ENCODE results near the gene ACKR3.

DNA sequence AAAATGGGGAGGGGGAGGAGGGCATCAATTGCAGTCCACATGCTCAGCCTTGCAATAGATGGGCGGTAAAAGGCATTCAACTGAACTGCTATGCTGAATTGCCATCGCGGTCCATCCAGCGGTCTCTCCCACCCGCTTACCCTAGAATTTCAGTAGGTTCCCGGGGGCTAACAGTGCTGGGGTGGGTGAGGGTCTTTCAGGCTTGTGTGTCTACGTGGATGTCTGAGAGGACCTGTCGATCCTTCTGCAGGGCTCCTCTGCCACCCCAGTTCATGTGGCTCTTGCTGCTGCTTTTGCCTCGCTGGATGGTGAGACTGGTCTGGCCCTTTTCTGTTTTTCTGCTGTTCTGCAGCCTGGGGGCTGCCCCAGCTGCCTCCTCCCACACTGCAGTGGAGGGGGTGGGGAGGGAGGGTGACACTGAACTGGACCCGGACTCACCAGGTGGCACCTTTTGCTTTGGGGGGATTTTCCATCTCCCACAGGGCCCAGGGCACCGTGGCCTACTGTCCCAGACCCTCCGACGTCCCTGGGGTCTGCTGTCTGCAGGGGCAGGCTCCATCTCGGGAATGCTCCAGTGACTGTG, 14.1 kb downstream of the ACKR3 start:
- TF ChIP-seq, protein P1, sequence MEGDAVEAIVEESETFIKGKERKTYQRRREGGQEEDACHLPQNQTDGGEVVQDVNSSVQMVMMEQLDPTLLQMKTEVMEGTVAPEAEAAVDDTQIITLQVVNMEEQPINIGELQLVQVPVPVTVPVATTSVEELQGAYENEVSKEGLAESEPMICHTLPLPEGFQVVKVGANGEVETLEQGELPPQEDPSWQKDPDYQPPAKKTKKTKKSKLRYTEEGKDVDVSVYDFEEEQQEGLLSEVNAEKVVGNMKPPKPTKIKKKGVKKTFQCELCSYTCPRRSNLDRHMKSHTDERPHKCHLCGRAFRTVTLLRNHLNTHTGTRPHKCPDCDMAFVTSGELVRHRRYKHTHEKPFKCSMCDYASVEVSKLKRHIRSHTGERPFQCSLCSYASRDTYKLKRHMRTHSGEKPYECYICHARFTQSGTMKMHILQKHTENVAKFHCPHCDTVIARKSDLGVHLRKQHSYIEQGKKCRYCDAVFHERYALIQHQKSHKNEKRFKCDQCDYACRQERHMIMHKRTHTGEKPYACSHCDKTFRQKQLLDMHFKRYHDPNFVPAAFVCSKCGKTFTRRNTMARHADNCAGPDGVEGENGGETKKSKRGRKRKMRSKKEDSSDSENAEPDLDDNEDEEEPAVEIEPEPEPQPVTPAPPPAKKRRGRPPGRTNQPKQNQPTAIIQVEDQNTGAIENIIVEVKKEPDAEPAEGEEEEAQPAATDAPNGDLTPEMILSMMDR (conservative IDR thresholded peaks at IDR 0.05; ENCODE audit: low read depth, low read length), result no peak
- TF ChIP-seq RCOR1 (IDR thresholded peaks at IDR 0.05; ENCODE audit: insufficient replicate concordance, low read length) (no peak), MAZ (IDR thresholded peaks at IDR 0.05; ENCODE audit: borderline replicate concordance, low read depth, low read length) (no peak)
